ENCODE measurements around the gene SNX4. TPM values are rescaled to one million over a fixed set of nuclear protein-coding genes. Genes with fewer than 3 reads are reported as not detected.
"Not testable (repeated sequence)": the region's sequence is repeated elsewhere in the genome, so short reads cannot be mapped to it uniquely, and the experiment has no call there.

The SNX4 gene
- total RNA-seq, 1 donor from 2014 or later = 36.5 TPM

DNA sequence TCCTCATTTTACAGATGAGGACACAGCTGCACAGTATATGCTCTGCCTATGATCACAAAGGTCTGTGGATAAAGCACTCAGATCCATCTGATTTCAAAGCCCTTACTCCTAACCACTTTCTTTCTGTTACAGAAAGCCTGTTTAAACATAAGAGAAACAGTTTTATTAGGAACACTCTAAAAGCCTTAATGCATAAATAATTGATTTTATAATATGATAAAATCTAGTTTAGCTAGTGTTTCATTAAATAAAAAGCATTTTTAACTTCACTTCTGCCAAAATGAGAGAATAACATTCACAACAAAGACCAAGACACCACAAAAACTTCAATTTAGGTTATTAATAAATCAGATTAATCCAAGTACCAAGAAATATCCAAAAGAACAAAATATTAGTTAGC is 21.4 kb downstream of the SNX4 start:
- Mint-ChIP-seq H3K4me3 (no peak overlapping the region), H3K36me3 (peaks cover 28% of the 10 kb centered on the region), H3K27me3 (no peaks in the 10 kb centered on the region), H3K9me3 (no peaks in the 10 kb centered on the region), H3K4me1 (ENCODE audit: unreplicated experiment) (no peaks in the 10 kb centered on the region), H3K27ac (no peak overlapping the region)
- TF ChIP-seq, protein P1, sequence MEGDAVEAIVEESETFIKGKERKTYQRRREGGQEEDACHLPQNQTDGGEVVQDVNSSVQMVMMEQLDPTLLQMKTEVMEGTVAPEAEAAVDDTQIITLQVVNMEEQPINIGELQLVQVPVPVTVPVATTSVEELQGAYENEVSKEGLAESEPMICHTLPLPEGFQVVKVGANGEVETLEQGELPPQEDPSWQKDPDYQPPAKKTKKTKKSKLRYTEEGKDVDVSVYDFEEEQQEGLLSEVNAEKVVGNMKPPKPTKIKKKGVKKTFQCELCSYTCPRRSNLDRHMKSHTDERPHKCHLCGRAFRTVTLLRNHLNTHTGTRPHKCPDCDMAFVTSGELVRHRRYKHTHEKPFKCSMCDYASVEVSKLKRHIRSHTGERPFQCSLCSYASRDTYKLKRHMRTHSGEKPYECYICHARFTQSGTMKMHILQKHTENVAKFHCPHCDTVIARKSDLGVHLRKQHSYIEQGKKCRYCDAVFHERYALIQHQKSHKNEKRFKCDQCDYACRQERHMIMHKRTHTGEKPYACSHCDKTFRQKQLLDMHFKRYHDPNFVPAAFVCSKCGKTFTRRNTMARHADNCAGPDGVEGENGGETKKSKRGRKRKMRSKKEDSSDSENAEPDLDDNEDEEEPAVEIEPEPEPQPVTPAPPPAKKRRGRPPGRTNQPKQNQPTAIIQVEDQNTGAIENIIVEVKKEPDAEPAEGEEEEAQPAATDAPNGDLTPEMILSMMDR (conservative IDR thresholded peaks at IDR 0.05) = no peak
- no peak for DNase-seq (ENCODE audit: extremely low spot score, unreplicated experiment)

DNA sequence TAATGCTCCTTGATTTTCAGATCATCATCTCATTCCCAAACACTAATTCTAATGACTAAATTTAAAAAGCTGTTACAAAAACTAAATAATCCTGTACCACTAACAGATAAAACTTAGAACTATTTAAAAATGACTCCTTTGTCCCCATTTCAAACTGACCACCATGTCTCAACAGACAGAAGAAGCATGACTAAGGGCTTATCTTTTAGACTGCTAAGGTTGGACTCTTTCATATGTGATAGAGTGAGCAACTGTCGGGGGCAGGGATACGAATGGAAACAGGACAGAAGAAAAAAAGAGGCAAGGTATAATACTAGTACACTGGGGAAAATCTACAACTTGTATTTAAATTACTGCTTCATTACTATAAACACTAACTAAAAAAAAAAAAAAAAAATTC is 23.3 kb downstream of the SNX4 start:
- DNase-seq (ENCODE audit: extremely low spot score, unreplicated experiment) = no peak
- Mint-ChIP-seq H3K4me3 (no peak overlapping the region), H3K4me1 (ENCODE audit: unreplicated experiment) (no peaks in the 10 kb centered on the region), H3K9me3 (no peaks in the 10 kb centered on the region), H3K36me3 (peaks cover 27% of the 10 kb centered on the region), H3K27ac (no peak overlapping the region), H3K27me3 (no peaks in the 10 kb centered on the region)
- TF ChIP-seq, protein P1 (conservative IDR thresholded peaks at IDR 0.05) = no peak

DNA sequence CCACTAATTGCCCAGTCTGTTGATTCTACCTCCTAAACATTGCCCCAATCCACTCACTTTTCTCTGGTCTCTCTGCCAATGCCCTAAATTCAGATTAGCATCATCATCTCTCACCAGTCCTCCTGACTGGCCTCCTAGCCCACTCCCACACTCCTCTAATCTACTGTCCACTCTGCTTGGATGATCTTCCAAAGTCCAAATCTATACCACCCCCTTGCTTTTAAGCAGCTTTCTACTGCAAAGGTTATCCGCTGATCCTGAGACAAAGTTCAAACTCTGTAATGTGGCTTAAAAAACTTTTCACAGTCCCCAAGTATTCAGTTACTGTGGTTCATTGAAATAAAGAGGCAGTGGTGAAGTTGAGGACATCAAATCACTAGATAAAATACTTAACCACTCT is 37.6 kb downstream of the SNX4 start:
- Mint-ChIP-seq H3K27ac (no peak overlapping the region), H3K4me1 (ENCODE audit: unreplicated experiment) (no peaks in the 10 kb centered on the region), H3K4me3 (no peak overlapping the region), H3K27me3 (no peaks in the 10 kb centered on the region), H3K9me3 (no peaks in the 10 kb centered on the region), H3K36me3 (peaks cover 15% of the 10 kb centered on the region)
- DNase-seq (ENCODE audit: extremely low spot score, unreplicated experiment) = no peak
- TF ChIP-seq, protein P1 (conservative IDR thresholded peaks at IDR 0.05) = no peak

DNA sequence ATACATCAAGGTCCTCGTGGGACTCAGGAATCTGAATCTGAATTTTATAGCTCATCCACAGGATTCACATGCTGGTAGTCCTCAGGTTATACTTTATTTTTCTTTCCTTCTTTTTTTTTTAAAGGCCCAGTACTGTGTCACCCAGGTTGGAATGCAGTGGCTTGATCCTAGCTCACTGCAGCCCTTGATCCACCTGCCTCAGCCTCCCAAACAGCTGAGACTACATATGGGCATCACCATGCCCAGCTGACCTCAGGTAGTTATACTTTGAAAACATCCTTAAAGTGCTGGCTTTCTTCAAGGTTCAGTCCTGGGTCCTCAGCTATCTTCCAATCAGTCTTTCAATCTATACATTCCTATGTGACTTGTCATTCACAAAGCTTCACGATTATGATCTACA is 38.2 kb downstream of the SNX4 start:
- Mint-ChIP-seq H3K27me3 (no peaks in the 10 kb centered on the region), H3K4me1 (ENCODE audit: unreplicated experiment) (no peaks in the 10 kb centered on the region), H3K36me3 (peaks cover 20% of the 10 kb centered on the region), H3K4me3 (no peak overlapping the region), H3K9me3 (no peaks in the 10 kb centered on the region), H3K27ac (no peak overlapping the region)
- TF ChIP-seq, protein P1 (conservative IDR thresholded peaks at IDR 0.05) = no peak
- no peak for DNase-seq (ENCODE audit: extremely low spot score, unreplicated experiment)

DNA sequence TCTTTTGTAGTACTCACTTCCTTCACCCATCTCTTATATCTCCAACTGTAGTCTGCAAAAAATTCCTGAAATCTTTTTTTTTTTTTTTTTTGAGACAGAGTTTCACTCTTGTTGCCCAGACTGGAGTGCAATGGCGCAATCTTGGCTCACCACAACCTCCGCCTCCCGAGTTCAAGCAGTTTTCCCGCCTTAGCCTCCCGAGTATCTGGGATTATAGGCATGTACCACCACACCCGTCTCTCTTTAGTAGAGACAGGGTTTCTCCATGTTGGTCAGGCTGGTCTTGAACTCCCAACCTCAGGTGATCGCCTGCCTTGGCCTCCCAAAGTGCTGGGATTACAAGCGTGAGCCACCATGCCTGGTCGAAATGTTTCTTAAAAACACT is 38.6 kb downstream of the SNX4 start:
- H3K27me3 Mint-ChIP-seq; H3K4me1 Mint-ChIP-seq (ENCODE audit: unreplicated experiment); H3K9me3 Mint-ChIP-seq; H3K4me3 Mint-ChIP-seq; DNase-seq (ENCODE audit: extremely low spot score, unreplicated experiment); H3K27ac Mint-ChIP-seq: not testable (repeated sequence)
- peaks cover 23% of the 10 kb centered on the region for H3K36me3 Mint-ChIP-seq

DNA sequence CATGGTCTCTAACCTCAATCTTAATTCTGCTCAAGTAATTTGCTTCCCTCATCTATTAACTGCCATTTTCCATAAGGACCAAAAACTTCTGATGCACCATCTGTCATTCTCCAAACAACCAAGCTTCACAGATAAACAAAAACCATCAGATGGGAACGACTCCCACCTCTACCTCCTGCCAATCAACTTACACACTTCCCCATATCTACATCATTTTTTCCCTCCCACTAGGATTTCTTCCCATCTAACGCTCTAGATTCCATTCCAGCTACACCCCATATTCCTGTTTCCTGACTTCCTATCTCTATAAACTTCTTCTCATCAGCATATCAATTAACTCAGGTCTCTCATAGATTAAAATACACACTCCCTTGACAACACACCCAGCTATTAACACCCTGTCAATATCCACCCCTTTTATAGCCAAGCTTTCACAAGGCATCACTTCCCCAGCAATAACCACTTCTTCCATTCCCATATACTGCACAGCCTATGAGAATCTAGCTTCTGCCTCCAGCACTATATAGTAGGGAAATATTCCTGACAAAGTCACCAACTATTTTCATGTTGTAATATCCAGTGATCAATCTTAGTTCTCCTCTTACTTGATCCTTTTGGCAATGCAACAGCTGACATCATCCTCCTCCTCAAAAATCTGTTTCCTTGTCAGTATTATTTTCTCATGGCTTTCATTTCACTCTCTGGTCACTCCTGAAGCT is 39.2 kb downstream of the SNX4 start:
- Mint-ChIP-seq H3K4me3 (no peak overlapping the region), H3K27me3 (no peaks in the 10 kb centered on the region), H3K9me3 (no peaks in the 10 kb centered on the region), H3K36me3 (peaks cover 20% of the 10 kb centered on the region), H3K27ac (no peak overlapping the region), H3K4me1 (ENCODE audit: unreplicated experiment) (no peaks in the 10 kb centered on the region)
- DNase-seq (ENCODE audit: extremely low spot score, unreplicated experiment) = no peak
- TF ChIP-seq, protein P1 (conservative IDR thresholded peaks at IDR 0.05) = no peak
